ENCODE data around the gene SCTR. TPM values are rescaled to one million over a fixed set of nuclear protein-coding genes. Genes with fewer than 3 reads are reported as not detected.
A peak's percentile ranks its signal among the peaks of the same experiment; 100 is the strongest.
"Not testable (repeated sequence)": the region's sequence is repeated elsewhere in the genome, so short reads cannot be mapped to it uniquely, and the experiment has no call there.

The SCTR gene
- total RNA-seq, 2 experiments from 2014 or later = not detected

DNA sequence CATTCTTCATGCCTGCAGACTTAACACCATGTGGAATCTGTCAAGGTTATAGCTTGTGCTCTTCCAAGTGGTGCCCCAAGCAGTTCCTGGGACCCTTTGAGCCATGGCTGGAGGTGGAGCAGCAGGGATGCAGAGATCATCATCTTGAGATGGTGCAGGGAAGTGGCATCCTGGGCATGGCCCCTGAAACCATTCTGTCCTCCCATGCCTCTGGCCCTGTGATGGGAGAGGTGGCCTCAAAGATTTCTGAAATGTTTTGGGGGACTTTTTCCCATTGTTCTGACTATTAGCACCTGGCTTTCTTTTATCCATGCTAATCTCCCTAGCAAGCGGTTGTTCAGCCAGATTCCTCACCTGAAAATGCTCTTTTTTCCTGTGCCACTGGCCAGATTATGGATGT lies 103.0 kb downstream of the SCTR start:
- no peak for DNase-seq
- ChIA-PET CTCF (no interaction called here), POLR2A (no interaction called here)
- Mint-ChIP-seq H3K4me3 (no peak overlapping the region), H3K9me3 (peaks cover 2% of the 10 kb centered on the region), H3K27me3 (peaks cover 26% of the 10 kb centered on the region), H3K36me3 (ENCODE audit: low read depth) (no peaks in the 10 kb centered on the region), H3K4me1 (no peaks in the 10 kb centered on the region), H3K27ac (no peak overlapping the region)

DNA sequence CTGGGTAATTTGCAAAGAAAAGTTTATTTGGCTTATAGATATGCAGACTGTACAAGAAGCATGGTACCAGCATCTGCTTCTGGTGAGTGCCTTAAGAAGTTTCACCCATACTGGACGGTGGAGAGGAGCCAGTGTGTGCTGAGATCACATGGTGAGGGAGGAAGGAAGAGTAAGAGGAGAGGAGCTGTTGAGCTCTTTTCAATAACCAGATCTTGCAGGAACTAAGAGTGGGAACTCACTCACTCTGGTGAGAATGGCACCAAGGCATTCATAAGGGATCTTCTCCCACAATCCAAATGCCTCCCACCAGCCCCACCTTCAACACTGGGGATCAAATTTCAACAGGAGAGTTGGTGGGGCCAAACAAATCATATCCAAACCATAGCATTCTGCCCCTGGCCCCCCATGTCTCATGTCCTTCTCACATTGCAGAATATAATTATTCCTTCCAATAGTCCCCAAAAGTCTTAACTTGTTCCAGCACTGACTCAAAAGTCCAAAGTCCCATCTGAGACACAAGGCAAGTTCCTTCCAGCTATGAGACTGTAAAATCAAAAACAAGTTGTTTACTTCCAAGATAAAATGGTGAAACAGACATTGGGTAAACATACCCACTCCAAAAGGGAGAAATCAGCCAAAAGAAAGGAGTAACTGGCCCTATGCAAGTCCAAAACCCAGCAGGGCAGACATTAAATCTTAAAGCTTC lies 104.3 kb downstream of the SCTR start:
- ChIA-PET POLR2A (no interaction called here), CTCF (interaction anchor here (0.5 to 0.9 kb wide), 2 partner anchors 227 to 254 kb away, joined by 3 read pairs; no protein-coding TSS in a partner anchor)
- Mint-ChIP-seq H3K4me1 (peaks cover 4% of the 10 kb centered on the region), H3K9me3 (peaks cover 2% of the 10 kb centered on the region), H3K36me3 (ENCODE audit: low read depth) (no peaks in the 10 kb centered on the region), H3K27me3 (peaks cover 23% of the 10 kb centered on the region), H3K4me3 (no peak overlapping the region), H3K27ac (no peak overlapping the region)
- no peak for DNase-seq

DNA sequence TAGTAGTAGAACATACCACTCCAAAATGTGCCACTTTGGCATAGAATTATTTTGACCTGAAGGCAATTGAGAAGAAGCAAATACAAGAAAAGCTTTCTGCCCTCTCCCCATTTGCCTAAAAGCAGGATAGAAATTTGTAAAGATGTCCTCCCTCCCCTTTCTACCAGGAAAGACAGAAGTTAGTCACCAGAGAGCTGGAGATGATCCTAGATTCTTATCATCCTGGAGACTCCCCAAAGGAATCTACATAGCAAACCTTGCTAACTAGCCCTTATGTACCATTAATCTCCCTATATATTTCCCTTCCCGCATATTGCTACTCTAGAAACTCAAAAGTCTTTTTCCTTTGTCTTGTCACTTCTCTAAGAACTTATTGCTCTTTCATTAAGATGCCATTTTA lies 105.2 kb downstream of the SCTR start:
- H3K4me3 Mint-ChIP-seq = no peak overlapping the region
- DNase-seq = no peak
- H3K36me3 Mint-ChIP-seq (ENCODE audit: low read depth) = no peaks in the 10 kb centered on the region
- POLR2A ChIA-PET = no interaction called here
- H3K27ac Mint-ChIP-seq = no peak overlapping the region
- peaks cover 2% of the 10 kb centered on the region for H3K9me3 Mint-ChIP-seq
- CTCF ChIA-PET = no interaction called here
- H3K4me1 Mint-ChIP-seq = peaks cover 7% of the 10 kb centered on the region
- H3K27me3 Mint-ChIP-seq = peaks cover 23% of the 10 kb centered on the region

DNA sequence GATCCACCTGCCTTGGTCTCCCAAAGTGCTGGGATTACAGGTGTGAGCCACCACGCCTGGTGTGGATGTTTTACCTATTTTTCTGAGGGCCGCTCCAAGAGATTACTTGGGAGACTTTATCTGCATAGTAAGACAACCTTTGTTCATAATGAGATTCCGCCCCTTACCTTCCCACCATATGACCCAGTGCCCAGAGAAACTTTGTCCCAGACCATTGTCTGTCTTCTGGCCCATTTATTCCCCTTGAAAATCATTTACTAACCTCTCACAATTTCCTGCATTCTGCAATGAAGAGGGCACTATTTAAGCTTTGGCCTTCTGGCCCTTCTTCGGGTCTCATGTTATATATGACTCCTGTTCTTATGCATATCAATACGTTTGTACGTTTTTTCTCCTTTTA lies 106.4 kb downstream of the SCTR start:
- ChIA-PET CTCF (no interaction called here), POLR2A (no interaction called here)
- peaks cover 23% of the 10 kb centered on the region for H3K27me3 Mint-ChIP-seq
- H3K9me3 Mint-ChIP-seq = peaks cover 2% of the 10 kb centered on the region
- no peak overlapping the region for H3K4me3 Mint-ChIP-seq
- H3K36me3 Mint-ChIP-seq (ENCODE audit: low read depth) = no peaks in the 10 kb centered on the region
- H3K4me1 Mint-ChIP-seq = peaks cover 7% of the 10 kb centered on the region
- no peak for DNase-seq
- H3K27ac Mint-ChIP-seq = no peak overlapping the region

GRCh38 chr2:119416299-119416923 lies 107.9 kb downstream of the SCTR start:
- no peak for DNase-seq
- Mint-ChIP-seq H3K9me3 (no peaks in the 10 kb centered on the region), H3K4me3 (no peak overlapping the region), H3K4me1 (peaks cover 7% of the 10 kb centered on the region), H3K27me3 (peaks cover 18% of the 10 kb centered on the region), H3K27ac (no peak overlapping the region), H3K36me3 (ENCODE audit: low read depth) (no peaks in the 10 kb centered on the region)
- POLR2A ChIA-PET = no interaction called here
- CTCF ChIA-PET = no interaction called here

DNA sequence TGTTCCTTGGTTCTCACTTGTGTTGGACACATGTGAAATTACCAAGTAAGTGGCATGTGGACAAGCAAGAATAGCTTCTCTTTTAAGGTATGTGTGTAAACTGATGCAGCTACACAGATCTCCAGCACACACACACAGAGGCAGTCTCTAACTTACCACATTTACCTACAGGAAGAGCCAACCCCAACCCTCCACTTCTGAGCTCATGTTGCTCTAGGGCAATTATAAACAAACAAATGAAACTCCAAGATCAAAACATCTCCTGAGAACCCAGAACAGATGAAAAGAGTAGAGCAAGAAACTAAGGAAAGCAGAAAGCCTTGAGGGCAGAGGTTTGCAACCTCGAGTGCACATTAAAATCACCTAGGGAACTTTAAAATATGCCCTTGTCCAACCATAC lies 108.7 kb downstream of the SCTR start:
- ChIA-PET POLR2A (no interaction called here), CTCF (no interaction called here)
- Mint-ChIP-seq H3K36me3 (ENCODE audit: low read depth) (no peaks in the 10 kb centered on the region), H3K9me3 (no peaks in the 10 kb centered on the region), H3K27me3 (peaks cover 19% of the 10 kb centered on the region), H3K27ac (no peak overlapping the region), H3K4me1 (peaks cover 7% of the 10 kb centered on the region), H3K4me3 (no peak overlapping the region)
- no peak for DNase-seq

- Mint-ChIP-seq H3K27me3 (peaks cover 19% of the 10 kb centered on the region), H3K36me3 (ENCODE audit: low read depth) (no peaks in the 10 kb centered on the region), H3K9me3 (no peaks in the 10 kb centered on the region), H3K27ac (peak overlapping the region; percentile 56), H3K4me3 (no peak overlapping the region), H3K4me1 (peaks cover 7% of the 10 kb centered on the region)
- POLR2A ChIA-PET = no interaction called here
- CTCF ChIA-PET = interaction anchor here (0.6 to 1.5 kb wide), 2 partner anchors 10 to 59 kb away, joined by 3 read pairs; no protein-coding TSS in a partner anchor
- DNase-seq = no peak
These were observed 109.4 kb downstream of the SCTR start for GRCh38 chr2:119414894-119415293.

DNA sequence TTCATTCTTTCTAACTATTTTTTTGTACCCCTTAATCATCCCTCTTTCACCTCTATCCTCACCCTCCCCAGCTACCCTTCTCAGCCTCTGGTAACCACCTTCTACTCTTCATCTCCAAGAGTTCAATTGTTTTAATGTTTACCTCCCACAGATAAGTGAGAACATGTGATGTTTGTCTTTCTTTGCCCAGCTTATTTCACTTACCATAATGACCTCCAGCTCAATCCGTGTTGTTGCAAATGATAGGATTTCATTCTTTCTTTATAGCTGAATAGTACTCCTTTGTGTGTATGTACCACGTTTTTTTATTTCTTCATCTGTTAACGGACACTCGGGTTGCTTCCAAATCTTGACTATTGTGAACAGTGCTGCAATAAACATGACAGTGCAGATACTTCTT lies 114.8 kb downstream of the SCTR start:
- no peak overlapping the region for H3K4me3 Mint-ChIP-seq
- H3K27ac Mint-ChIP-seq = no peak overlapping the region
- ChIA-PET CTCF (interaction anchor here (1.2 to 1.8 kb wide), 2 partner anchors 15 to 67 kb away, joined by 3 to 4 read pairs; no protein-coding TSS in a partner anchor), POLR2A (interaction anchor here (0.6 kb wide), 1 partner anchor 779 kb away, joined by 3 read pairs; no protein-coding TSS in a partner anchor)
- H3K9me3 Mint-ChIP-seq = no peaks in the 10 kb centered on the region
- DNase-seq = no peak
- peaks cover 11% of the 10 kb centered on the region for H3K27me3 Mint-ChIP-seq
- H3K36me3 Mint-ChIP-seq (ENCODE audit: low read depth) = no peaks in the 10 kb centered on the region
- peaks cover under 1% of the 10 kb centered on the region for H3K4me1 Mint-ChIP-seq

DNA sequence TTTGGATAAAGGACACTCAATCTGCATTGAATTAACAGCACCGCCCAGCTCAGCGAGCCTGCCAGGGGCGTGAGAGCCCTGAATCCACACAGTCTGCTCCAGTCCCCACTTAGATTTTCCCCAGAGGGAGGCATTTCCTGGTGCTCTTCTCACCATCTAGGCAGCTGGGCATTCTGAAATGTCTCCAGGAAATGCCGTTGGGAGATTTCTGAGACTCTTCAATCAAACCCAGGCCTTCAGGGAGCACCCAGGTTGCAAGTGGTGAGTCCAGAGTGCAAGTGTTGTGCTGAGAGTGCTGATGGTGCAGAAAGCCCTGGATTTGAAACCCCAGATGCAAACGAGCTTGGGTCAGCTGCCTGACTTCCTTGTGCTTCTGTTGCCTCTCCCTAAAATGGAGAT lies 116.1 kb downstream of the SCTR start:
- no peaks in the 10 kb centered on the region for H3K9me3 Mint-ChIP-seq
- peaks cover 7% of the 10 kb centered on the region for H3K27me3 Mint-ChIP-seq
- no peak for DNase-seq
- H3K36me3 Mint-ChIP-seq (ENCODE audit: low read depth) = no peaks in the 10 kb centered on the region
- ChIA-PET CTCF (interaction anchor here (0.6 kb wide), 1 partner anchor 1871 kb away, joined by 4 read pairs; no protein-coding TSS in a partner anchor), POLR2A (no interaction called here)
- H3K27ac Mint-ChIP-seq = no peak overlapping the region
- no peak overlapping the region for H3K4me3 Mint-ChIP-seq
- no peaks in the 10 kb centered on the region for H3K4me1 Mint-ChIP-seq

- POLR2A ChIA-PET = no interaction called here
- CTCF ChIA-PET = interaction anchor here (0.6 kb wide), 1 partner anchor 1872 kb away, joined by 4 read pairs; no protein-coding TSS in a partner anchor
- no peak overlapping the region for H3K4me3 Mint-ChIP-seq
- H3K9me3 Mint-ChIP-seq = no peaks in the 10 kb centered on the region
- DNase-seq = peak; percentile 39
- no peak overlapping the region for H3K27ac Mint-ChIP-seq
- H3K4me1 Mint-ChIP-seq = no peaks in the 10 kb centered on the region
- H3K27me3 Mint-ChIP-seq = peaks cover 7% of the 10 kb centered on the region
- H3K36me3 Mint-ChIP-seq (ENCODE audit: low read depth) = no peaks in the 10 kb centered on the region
These were observed 116.7 kb downstream of the SCTR start for GRCh38 chr2:119407430-119408220.

- H3K27ac Mint-ChIP-seq = no peak overlapping the region
- DNase-seq = no peak
- no peaks in the 10 kb centered on the region for H3K36me3 Mint-ChIP-seq (ENCODE audit: low read depth)
- H3K4me3 Mint-ChIP-seq = no peak overlapping the region
- ChIA-PET POLR2A (no interaction called here), CTCF (interaction anchor here (0.9 to 2.0 kb wide), 2 partner anchors 9 to 74 kb away, joined by 3 to 5 read pairs; no protein-coding TSS in a partner anchor)
- no peaks in the 10 kb centered on the region for H3K9me3 Mint-ChIP-seq
- no peaks in the 10 kb centered on the region for H3K4me1 Mint-ChIP-seq
- peaks cover 2% of the 10 kb centered on the region for H3K27me3 Mint-ChIP-seq
These were observed 119.1 kb downstream of the SCTR start for GRCh38 chr2:119405151-119405550.

DNA sequence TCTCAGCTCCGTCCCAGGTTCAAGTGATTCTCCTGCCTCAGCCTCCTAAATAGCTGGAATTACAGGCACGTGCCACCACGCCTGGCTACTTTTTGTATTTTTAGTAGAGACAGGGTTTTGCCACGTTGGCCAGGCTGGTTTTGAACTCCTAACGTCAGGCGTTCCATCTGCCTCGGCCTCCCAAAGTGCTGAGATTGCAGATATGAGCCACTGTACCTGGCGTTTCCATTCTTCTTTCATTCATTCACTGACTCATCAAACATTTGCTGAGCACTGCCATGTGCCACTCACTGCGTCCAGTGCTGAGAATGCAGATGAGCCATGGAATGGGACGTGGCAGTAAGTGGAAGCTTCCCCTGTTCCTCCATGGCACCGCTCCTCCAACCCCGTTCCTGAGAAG lies 120.7 kb downstream of the SCTR start:
- H3K36me3 Mint-ChIP-seq (ENCODE audit: low read depth); H3K4me3 Mint-ChIP-seq; H3K27me3 Mint-ChIP-seq; DNase-seq; H3K9me3 Mint-ChIP-seq; H3K27ac Mint-ChIP-seq; POLR2A ChIA-PET; H3K4me1 Mint-ChIP-seq: not testable (repeated sequence)
- CTCF ChIA-PET = interaction anchor here (1.0 kb wide), 1 partner anchor 54 kb away, joined by 3 read pairs; no protein-coding TSS in a partner anchor
